ENCODE results near the gene CSTPP1.

The CSTPP1 gene

GRCh38 chr11:47165253-47165840, 228.8 kb downstream of the CSTPP1 start:
- DNase-seq, result no peak

DNA sequence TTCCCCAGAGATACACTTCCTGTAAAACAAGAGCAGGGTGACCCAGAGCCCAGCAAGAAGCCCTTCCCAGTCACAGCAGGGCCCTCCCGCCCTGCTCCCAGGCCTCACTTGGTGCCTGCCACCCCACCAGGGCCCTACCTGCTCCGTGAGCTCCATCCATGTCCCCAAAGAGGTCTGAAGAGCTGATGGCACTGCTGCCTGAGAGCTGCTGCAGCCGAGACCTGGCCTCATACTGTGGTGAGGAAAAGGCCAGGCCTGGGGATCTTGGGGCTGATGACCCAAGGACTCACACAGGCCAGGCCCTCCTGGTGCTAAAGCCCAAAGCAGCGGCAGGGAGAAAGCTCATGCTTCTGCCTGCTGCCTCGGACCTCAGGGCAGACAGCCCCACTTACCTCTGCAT, 229.8 kb downstream of the CSTPP1 start:
- no peak for DNase-seq

GRCh38 chr11:47171061-47171838, 234.7 kb downstream of the CSTPP1 start:
- no peak for DNase-seq

DNA sequence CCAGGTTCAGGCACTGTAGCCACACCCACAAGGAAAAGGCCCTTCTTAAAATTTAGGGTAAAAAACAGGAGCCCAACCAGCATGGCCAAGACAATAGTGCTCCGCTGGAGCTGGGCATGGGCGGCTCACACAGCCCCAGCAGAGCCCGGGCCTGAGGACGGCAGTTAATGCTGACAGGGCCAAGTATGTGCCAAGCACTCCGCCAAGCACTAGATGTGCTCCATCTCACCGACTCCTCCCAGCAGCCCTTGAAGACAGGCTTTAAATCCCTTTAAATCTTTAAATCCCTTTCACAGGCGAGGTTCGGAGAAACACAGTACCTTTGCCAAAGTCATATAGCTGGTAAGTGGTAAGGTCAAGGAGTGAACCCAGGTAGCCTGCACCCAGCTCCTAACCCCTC, 235.3 kb downstream of the CSTPP1 start:
- DNase-seq, result no peak

DNA sequence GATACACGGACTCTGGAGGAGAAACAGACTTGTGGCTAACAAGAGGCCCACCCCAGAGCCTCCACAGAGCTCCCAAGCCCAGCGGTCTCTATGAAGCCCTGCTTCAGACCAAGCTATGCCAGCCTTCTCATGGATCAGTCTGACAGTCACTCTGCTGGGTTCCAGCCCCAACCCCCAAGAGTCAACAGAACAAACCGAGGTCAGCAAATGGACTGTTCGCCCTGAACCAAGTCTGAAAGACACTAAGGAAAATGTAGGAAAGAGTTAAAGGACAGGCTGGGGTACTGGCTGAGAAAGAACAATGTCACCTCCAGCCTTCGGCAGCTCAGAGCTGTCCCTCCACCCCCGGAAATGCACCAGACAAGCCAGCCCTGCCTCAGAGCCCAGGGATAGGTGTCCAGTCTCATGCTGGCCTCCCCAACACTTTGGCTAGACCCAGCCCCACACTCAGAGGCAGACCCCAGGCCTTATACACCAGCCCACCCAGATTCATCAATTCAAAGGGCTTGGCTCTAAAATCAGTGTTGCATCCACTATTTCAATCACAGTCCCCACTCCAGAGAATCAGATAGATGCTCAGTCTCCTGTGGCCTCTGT, 236.3 kb downstream of the CSTPP1 start:
- no peak for DNase-seq

DNA sequence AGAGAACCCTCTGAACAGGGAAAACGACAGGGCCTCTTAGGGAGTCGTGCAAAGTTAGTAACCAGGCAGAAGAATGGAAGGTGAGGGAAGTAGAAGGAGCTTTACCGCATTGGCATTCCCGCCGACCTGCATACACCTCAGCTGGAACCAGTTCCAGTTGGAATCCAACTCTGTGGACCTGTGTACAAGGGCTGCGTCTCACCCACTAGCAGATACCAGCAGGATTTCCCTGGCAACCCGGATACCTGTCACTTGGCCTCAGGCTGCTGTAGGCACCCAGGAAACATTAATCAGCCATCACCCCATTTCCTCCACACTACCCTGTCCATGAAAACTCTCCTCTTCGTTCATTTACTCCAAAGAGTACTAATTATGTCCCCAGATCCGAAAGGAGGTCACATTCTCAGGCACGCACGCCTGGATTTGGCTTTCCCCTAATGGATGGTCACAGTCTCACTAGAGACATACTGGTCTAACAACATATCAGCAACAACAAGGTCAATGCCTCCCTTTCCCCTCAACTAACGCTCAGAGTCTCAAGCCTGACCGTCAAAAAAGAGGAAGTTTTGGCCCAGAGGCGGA, 239.3 kb downstream of the CSTPP1 start:
- peak; percentile 3 for DNase-seq

DNA sequence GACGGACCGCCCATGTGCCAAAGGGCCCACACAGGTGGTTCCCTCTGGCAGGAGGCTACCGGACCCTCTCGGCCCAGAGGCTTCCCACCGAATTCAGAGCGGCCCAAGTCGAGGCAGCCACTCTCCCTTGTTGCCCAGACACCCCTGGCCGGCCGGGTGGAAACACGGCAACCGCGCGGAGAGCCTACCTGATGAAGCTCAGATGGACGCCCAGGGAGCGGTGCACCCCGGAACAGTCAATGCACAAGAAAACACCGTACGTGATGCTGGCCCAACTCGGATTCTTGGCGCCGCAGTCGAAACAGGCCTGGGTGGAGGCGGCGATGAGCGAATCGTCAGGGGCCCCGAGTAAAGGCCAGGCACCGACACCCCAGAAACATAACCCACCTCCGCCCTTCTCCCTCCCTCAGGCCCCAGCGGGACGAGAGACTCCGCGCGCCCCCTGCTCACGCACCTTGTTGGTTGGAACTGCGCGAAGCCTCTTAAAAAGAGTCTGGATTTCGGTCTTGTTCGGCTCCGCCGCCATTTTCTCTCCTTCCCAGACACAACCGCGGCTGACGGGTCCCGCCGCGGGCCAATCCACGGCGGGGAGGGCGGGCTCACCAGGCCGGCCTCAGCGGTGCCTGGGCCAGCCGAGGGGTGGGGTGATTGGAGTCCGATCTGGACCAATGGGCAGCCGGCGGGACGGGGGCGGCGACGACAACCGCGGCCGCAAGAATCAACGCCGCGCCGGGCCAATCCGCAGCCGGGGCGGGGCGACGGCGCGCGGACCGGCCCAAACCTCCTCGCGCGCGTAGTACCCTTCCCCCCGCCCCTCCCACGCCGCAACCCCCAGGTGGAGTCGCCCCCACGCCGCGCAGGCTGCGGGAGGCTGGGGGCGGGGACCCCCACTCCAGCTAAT, 240.0 kb downstream of the CSTPP1 start, which contains the start of gene ARFGAP2:
TSS of gene ARFGAP2 (minus strand) at position 552 of the 901 bp plus-strand sequence. CDS start at position 526, 26 bp downstream.
- DNase-seq, result peak; percentile 59

- DNase-seq, result peak; percentile 23
Measured at GRCh38 chr11:47177229-47177845, 240.8 kb downstream of the CSTPP1 start.

DNA sequence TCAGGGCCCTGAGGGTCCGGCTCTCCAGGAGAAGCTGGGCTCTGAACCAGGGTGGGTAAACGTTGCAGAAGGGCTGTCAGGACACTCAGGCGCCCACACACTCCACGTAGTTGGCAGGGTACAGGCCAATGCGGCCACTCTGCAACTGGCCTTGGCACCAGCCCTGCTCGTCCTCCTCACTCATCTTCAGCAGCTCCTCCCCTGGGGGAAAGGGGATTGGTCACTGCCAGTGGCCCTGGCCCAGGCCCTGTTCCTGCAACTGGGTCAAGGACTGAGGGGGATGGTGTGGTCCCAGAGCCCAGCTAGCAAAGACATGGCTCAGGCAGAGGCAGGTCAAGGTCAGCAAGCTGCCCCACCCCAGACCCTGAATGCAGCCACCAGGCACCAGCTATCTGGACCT, 241.3 kb downstream of the CSTPP1 start:
- no peak for DNase-seq

DNA sequence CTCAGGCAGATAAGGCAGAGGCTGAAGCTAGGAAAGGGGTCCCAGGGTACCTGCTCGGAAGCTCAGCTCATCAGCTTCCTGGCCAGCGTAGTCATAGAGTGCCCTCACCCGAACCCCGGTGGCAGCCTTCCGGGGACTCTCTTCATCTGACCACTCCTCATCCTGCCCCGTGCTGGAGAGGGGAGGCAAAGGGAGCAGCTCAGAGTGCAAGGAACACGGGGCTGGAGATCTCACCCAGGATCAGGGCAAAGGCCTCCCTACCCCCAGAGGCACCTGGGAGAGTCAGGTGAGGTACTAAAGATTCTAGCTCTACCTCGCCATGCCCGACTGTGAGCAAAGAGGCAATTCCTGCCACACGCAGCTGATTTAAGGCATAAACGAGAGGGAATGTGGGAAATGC, 241.8 kb downstream of the CSTPP1 start:
- DNase-seq, result no peak

DNA sequence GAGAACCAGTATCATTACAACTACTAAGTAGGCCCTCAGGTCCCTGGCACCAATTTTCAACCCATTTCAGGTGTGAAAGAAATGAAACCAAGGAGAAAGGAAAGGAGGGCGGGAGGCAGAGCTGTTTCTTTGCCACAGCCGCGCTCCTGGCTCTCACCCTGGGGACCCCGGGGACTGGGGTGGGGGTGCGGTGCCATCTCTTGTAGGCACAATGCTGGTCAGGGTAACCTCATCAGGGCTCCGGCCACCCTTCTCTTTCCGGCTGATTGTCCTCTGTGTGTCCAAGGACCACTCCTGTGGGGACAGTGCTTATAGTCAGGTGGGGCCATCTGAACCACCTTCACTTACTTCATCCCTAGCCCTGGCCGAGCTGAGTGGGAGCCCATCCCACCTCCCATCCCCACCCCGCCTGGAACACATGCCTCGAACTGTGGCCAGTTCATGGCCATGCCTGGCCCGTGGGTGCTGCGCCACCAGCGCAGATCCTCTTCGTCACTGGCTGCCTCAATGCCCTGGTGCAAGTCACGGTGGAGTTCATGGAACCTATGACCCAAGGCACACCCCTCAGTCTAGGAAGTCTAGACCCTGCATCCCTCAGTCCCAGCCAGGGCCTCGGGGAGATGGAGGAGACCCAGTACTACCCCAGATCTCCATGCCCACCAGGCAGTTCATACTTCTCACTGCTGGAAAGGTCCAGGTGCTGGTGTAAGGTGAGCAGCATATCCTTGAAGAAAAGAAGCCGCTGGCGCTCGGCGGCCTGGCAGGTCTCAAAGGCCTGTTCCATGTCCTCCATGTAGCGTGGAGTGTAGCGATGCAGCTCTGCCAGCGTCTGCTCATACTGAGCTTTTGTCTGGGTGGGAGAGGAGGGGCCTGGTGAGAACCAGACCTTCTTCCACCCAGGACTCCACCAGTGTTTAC, 242.4 kb downstream of the CSTPP1 start:
- DNase-seq, result no peak

GRCh38 chr11:47179655-47179991, 243.1 kb downstream of the CSTPP1 start:
- DNase-seq, result no peak

DNA sequence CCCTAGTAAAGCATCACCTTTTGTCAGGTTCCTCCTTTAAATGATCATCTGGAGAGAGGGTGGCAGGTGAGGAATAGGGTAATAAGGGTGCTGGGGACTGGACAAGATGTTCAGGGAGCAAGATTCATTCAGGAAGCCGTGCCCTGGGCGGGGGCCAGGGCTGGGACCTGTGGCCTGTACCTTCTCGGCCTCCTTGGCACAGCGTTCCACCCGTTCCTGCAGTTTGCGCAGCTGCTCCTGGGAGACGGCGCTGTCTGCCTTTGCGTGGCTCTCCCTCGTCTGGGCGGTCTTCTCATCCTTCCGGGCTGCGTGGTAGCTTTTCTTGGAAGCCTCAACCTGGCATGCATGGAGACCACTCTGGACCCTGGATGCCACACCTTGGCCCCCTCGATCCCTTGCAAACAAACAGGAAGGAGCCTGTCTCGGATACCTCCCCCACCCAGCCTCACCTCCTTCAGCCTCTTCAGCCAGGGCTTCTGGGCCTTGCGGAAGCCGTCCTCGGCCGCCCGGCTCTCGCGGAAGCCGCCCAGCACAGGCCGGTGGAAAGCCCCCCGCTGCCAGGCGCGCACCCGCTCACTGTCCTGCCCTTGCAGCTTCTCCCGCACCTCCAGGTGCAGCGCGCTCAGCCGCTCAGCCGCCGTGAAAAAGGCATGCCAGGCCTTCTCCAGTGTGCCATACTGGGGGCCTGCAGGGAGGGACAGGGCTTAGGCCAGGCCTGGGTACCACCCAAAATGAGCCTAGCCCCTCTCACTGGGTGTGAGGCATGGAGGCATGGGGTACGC, 243.6 kb downstream of the CSTPP1 start:
- no peak for DNase-seq

- no peak for DNase-seq
Measured at GRCh38 chr11:47181271-47181670, 244.7 kb downstream of the CSTPP1 start.

- DNase-seq, result no peak
Measured at GRCh38 chr11:47182380-47182779, 245.8 kb downstream of the CSTPP1 start.

GRCh38 chr11:47183031-47183856, 246.7 kb downstream of the CSTPP1 start:
- DNase-seq, result no peak

- no peak for DNase-seq
Measured at GRCh38 chr11:47183969-47184368, 247.4 kb downstream of the CSTPP1 start.

DNA sequence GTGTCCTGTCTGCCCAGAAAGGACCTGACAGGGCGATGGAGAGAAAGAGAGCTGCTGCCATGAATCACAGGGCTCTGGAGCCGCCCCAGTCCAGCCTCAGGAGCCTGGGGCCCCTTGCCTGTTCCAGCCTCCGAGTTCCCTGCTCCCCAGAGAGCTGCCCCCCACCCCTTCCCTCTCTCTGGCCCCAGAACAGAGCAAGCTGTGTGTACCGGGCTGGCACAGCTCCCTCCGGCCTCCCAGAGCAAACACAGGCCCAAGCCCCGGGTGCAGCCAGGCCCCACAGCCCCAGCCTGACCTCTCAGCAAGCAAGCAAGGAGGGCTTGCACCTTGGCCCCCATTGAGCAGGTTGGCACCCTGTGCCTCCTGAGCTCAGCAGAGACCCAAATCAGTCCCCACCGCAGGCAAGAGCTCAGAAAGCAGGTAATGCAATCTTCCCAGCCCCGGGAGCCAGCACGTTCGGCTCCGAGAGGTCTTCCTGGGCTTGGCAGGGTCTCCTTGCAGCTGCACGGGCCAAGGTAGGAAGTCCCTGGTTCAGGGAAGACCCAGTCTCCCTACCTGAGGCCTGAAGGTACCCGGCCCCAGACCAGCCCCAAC, 248.2 kb downstream of the CSTPP1 start:
- DNase-seq, result no peak
